ENCODE data around the gene NAGS.

DNA sequence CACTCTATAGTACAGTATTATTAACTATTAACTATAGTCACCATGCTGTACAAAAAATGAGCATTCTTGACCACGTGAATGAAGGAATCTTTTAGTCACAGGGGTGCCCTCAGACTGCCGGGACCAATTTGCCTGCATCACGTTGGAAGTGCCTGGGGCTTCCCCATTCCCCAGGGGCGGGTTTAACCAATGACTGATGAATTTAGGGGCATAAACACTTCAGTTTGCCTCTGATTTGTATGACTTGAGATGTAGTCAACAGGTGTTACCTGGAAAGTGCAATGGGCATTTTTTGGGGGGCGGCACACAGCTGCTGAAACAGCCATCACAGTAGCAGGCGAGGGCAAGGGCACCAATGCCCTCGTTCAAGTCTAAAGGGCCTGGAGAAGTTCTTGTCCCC, 41.9 kb upstream of the NAGS start:
- TF ChIP-seq CHD2 (IDR thresholded peaks at IDR 0.05; ENCODE audit: low read length, partially characterized antibody) (no peak), MYC (IDR thresholded peaks at IDR 0.05; ENCODE audit: borderline replicate concordance, low read length) (no peak), ZFP36 (IDR thresholded peaks at IDR 0.05; ENCODE audit: borderline replicate concordance, partially characterized antibody) (no peak)
- TF ChIP-seq, protein P1, sequence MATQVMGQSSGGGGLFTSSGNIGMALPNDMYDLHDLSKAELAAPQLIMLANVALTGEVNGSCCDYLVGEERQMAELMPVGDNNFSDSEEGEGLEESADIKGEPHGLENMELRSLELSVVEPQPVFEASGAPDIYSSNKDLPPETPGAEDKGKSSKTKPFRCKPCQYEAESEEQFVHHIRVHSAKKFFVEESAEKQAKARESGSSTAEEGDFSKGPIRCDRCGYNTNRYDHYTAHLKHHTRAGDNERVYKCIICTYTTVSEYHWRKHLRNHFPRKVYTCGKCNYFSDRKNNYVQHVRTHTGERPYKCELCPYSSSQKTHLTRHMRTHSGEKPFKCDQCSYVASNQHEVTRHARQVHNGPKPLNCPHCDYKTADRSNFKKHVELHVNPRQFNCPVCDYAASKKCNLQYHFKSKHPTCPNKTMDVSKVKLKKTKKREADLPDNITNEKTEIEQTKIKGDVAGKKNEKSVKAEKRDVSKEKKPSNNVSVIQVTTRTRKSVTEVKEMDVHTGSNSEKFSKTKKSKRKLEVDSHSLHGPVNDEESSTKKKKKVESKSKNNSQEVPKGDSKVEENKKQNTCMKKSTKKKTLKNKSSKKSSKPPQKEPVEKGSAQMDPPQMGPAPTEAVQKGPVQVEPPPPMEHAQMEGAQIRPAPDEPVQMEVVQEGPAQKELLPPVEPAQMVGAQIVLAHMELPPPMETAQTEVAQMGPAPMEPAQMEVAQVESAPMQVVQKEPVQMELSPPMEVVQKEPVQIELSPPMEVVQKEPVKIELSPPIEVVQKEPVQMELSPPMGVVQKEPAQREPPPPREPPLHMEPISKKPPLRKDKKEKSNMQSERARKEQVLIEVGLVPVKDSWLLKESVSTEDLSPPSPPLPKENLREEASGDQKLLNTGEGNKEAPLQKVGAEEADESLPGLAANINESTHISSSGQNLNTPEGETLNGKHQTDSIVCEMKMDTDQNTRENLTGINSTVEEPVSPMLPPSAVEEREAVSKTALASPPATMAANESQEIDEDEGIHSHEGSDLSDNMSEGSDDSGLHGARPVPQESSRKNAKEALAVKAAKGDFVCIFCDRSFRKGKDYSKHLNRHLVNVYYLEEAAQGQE (IDR thresholded peaks at IDR 0.05): no peak
- TF ChIP-seq, protein P2, sequence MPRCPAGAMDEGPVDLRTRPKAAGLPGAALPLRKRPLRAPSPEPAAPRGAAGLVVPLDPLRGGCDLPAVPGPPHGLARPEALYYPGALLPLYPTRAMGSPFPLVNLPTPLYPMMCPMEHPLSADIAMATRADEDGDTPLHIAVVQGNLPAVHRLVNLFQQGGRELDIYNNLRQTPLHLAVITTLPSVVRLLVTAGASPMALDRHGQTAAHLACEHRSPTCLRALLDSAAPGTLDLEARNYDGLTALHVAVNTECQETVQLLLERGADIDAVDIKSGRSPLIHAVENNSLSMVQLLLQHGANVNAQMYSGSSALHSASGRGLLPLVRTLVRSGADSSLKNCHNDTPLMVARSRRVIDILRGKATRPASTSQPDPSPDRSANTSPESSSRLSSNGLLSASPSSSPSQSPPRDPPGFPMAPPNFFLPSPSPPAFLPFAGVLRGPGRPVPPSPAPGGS (IDR thresholded peaks at IDR 0.05): no peak
- TF ChIP-seq, protein P3, sequence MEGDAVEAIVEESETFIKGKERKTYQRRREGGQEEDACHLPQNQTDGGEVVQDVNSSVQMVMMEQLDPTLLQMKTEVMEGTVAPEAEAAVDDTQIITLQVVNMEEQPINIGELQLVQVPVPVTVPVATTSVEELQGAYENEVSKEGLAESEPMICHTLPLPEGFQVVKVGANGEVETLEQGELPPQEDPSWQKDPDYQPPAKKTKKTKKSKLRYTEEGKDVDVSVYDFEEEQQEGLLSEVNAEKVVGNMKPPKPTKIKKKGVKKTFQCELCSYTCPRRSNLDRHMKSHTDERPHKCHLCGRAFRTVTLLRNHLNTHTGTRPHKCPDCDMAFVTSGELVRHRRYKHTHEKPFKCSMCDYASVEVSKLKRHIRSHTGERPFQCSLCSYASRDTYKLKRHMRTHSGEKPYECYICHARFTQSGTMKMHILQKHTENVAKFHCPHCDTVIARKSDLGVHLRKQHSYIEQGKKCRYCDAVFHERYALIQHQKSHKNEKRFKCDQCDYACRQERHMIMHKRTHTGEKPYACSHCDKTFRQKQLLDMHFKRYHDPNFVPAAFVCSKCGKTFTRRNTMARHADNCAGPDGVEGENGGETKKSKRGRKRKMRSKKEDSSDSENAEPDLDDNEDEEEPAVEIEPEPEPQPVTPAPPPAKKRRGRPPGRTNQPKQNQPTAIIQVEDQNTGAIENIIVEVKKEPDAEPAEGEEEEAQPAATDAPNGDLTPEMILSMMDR (IDR thresholded peaks at IDR 0.05): no peak
- TF ChIP-seq, protein P4, sequence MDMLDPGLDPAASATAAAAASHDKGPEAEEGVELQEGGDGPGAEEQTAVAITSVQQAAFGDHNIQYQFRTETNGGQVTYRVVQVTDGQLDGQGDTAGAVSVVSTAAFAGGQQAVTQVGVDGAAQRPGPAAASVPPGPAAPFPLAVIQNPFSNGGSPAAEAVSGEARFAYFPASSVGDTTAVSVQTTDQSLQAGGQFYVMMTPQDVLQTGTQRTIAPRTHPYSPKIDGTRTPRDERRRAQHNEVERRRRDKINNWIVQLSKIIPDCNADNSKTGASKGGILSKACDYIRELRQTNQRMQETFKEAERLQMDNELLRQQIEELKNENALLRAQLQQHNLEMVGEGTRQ (IDR thresholded peaks at IDR 0.05): no peak
